Tibial artery (tissue), 4 donors: ENCODE results near the gene SEMA5A.

Experiments
- DNase-seq, 2 donors: peaks; one replicate each; pipeline ENCODE4 v3.0.0-alpha.2; 2019
- H3K27ac ChIP-seq, 2 donors: fragments of 200-600 bp; sonication (generic) in 1 of 2; 1 replicate in 1 of 2; 2 replicates in 1 of 2; pipeline ENCODE4 v1.5.1; 2018 to 2019; ENCODE audit warnings: mild to moderate bottlenecking in 1 of 2
- H3K27me3 ChIP-seq, 2 donors: fragments of 200-600 bp; sonication (generic) in 1 of 2; one replicate each; pipeline versions ENCODE4 v1.5.1 to v1.6.0; 2016 to 2019
- H3K36me3 ChIP-seq, 3 donors: fragments of 200-600 bp; sonication (generic) in 2 of 3; one replicate each; pipeline ENCODE4 v1.5.1; 2016 to 2019; ENCODE audit warnings: mild to moderate bottlenecking in 2 of 3
- H3K4me1 ChIP-seq, 4 donors: fragments of 200-600 bp; sonication (generic) in 2 of 4; 1 replicate in 3 of 4; 2 replicates in 1 of 4; pipeline ENCODE4 v1.5.1; 2016 to 2019
- H3K4me3 ChIP-seq, 2 donors: fragments of 200-600 bp; sonication (generic) in 1 of 2; 1 replicate in 1 of 2; 2 replicates in 1 of 2; pipeline ENCODE4 v1.5.1; 2018 to 2019; ENCODE audit warnings: mild to moderate bottlenecking in 2 of 2
- H3K9me3 ChIP-seq, 3 donors: fragments of 200-600 bp; sonication (generic) in 1 of 3; one replicate each; pipeline ENCODE4 v1.5.1; 2016 to 2019
- intact Hi-C: fragments of 100-400 bp; cut with DNase I; formaldehyde crosslinking; loops from one replicate; pipeline ENCODE4 v1.15.0; 2023; ENCODE audit warnings: low total_unique reads
- TF ChIP-seq, protein P1 (sequence below), 2 experiments: fragments of 200-600 bp in 1 of 2; fragments of 450-650 bp in 1 of 2; IDR thresholded peaks; one replicate each; pipeline ENCODE4 v1.5.1; 2017 to 2019; ENCODE audit warnings: antibody characterized with exemption in 2 of 2, mild to moderate bottlenecking in 1 of 2, moderate library complexity in 1 of 2

Gene SEMA5A

DNA sequence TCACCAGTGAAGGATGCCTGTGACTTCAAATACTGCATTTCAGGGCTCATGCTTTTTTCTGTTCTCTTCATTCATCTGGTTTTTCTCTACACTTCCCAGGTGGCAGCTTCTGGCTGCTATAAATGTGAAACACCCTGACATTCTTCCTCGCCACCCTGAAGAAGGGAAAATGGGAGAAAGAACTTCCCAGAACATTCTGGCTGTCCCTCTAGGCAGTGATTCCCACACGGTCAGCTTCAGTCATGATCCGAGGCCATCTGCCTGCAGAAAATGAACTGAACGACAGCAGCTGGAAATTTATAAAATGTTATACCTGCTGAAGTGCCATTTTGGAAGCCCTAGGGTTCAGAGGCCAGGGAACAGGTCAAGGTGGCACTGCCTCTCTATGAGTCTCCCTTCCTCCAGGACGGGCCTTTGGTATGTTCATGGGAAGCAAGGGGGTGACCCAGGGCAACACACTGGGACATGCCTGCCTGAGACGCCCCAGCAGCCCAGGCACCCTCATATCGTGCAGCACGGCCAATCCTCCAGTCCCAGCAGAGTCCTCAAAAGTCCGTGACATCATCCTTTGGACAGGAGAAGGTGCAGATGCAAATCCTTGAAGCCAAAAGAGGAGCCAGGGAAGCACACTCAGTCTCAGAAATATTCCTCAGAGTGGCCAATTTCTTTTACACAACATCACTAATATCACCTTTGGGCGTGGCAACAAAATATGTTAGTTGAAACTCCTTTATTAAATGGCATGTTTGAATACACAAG lies 107.1 kb downstream of the SEMA5A start:
- Histone ChIP-seq H3K4me3 (no peak overlapping the region), H3K4me1 (no peaks in the 10 kb centered on the region), H3K9me3 (no peaks in the 10 kb centered on the region), H3K27ac (no peak overlapping the region), H3K27me3 (no peaks in the 10 kb centered on the region), H3K36me3 (no peaks in the 10 kb centered on the region)
- no peak for DNase-seq
- intact Hi-C loops, result no loop called here
- TF ChIP-seq, protein P1, sequence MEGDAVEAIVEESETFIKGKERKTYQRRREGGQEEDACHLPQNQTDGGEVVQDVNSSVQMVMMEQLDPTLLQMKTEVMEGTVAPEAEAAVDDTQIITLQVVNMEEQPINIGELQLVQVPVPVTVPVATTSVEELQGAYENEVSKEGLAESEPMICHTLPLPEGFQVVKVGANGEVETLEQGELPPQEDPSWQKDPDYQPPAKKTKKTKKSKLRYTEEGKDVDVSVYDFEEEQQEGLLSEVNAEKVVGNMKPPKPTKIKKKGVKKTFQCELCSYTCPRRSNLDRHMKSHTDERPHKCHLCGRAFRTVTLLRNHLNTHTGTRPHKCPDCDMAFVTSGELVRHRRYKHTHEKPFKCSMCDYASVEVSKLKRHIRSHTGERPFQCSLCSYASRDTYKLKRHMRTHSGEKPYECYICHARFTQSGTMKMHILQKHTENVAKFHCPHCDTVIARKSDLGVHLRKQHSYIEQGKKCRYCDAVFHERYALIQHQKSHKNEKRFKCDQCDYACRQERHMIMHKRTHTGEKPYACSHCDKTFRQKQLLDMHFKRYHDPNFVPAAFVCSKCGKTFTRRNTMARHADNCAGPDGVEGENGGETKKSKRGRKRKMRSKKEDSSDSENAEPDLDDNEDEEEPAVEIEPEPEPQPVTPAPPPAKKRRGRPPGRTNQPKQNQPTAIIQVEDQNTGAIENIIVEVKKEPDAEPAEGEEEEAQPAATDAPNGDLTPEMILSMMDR (IDR thresholded peaks at IDR 0.05), result no peak

DNA sequence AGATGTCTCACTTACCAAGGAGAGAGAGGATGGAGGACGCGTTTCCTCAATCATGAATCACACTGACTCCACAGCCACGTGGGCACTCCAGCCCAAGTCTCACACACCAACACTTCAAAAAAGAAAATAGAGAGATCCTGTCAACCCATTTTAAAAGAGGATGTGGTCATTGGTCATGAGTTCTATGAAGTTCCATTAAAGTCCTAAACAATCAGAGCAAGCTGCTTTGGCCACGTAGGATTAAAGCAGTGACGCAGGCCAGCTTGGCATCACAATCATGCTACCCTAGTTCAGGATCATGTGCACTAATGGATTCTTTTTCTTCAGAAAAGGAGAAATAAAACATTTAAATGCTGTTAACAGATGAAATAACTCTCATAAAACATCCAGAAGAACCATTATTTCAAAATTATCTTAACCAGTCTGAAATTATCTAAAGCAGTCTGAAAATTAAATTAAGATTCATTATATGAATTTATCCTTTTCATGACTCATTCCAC lies 108.1 kb downstream of the SEMA5A start:
- no peaks in the 10 kb centered on the region for H3K36me3 ChIP-seq
- no peaks in the 10 kb centered on the region for H3K4me1 ChIP-seq
- TF ChIP-seq, protein P1 (IDR thresholded peaks at IDR 0.05), result no peak
- DNase-seq, result no peak
- H3K27me3 ChIP-seq, result no peaks in the 10 kb centered on the region
- H3K27ac ChIP-seq, result no peak overlapping the region
- no peaks in the 10 kb centered on the region for H3K9me3 ChIP-seq
- intact Hi-C loops, result no loop called here
- no peak overlapping the region for H3K4me3 ChIP-seq

DNA sequence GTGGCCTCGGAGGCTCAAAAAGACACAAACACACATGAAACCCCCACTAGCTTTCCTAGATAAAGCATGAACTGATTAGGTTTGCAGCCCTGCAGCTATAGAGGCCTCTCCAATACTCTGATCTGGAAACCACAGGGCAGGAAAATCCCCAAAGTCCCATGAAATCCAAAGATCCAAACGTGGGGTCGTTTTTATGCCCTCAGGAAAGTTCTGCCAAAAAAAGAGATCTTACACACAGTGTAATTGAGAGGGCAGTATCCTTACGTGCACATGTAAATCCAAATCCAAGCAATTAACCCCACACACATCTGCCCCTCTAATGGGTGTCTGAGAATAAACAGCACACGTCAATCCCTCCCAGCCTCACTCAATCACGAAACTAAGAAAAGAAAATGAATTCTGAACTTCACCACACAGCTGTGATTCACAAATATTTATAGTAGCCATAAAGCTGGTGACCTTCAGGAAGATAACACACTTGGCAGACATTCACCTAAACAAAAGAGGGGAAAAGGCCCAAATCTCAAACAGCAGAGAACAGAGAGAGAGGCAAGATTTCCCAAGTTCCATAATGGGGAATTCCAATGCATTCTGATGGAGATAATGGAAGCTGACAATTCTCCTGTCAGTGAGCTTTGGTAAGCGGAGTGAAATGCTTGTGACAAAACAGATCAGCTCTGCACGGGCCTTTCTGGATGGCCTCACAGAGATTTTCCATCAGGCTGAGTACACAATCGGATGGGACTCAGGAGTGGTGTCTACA lies 114.2 kb downstream of the SEMA5A start:
- TF ChIP-seq, protein P1 (IDR thresholded peaks at IDR 0.05), result no peak
- Histone ChIP-seq H3K4me3 (no peak overlapping the region), H3K27me3 (no peaks in the 10 kb centered on the region), H3K27ac (no peak overlapping the region), H3K4me1 (no peaks in the 10 kb centered on the region), H3K36me3 (no peaks in the 10 kb centered on the region), H3K9me3 (no peaks in the 10 kb centered on the region)
- intact Hi-C loops, result no loop called here
- no peak for DNase-seq

DNA sequence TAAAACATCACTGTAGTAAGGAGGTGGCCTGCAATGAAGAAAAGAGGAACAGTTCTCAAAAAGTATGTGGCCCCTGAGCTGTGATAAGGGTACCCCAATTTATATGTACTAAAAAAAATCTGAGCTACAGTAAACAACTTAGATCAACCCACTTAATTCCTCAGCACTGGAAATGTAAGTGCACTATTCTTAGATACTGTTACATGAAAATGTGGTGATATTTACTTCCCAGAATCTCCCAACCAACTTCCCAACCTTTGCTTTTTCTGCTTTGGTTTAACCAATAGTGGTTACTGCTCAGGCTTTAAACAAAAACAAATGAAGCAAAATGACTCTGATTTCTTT lies 114.8 kb downstream of the SEMA5A start:
- Histone ChIP-seq H3K27ac (no peak overlapping the region), H3K4me3 (no peak overlapping the region), H3K9me3 (no peaks in the 10 kb centered on the region), H3K27me3 (no peaks in the 10 kb centered on the region), H3K36me3 (no peaks in the 10 kb centered on the region), H3K4me1 (no peaks in the 10 kb centered on the region)
- no peak for DNase-seq
- intact Hi-C loops, result no loop called here
- TF ChIP-seq, protein P1 (IDR thresholded peaks at IDR 0.05), result no peak

DNA sequence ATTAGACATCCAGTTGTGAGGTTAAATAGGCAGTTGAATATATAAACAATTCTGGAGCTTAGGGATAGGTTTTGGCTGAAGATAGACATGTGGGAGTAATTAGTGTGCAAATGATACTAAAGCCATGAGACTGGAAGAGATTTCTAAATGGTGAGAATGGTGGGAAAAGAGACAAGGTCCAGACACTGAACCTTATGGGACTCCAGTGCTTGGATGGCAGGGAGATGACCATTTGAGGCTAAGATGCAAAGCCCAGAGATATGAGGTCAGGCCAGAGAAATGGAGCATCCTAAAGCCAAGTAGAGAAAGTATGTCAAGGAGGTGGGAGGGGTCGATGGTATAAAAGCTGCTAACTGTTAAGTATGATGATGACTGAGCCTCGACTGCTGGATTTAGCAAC lies 115.6 kb downstream of the SEMA5A start:
- Histone ChIP-seq H3K4me1 (no peaks in the 10 kb centered on the region), H3K9me3 (no peaks in the 10 kb centered on the region), H3K27me3 (no peaks in the 10 kb centered on the region), H3K27ac (no peak overlapping the region), H3K36me3 (no peaks in the 10 kb centered on the region), H3K4me3 (no peak overlapping the region)
- TF ChIP-seq, protein P1 (IDR thresholded peaks at IDR 0.05), result no peak
- DNase-seq, result no peak
- intact Hi-C loops, result no loop called here
